Neuronal stem cell (in vitro differentiated cells): ENCODE data around the gene OLFM1.
A peak's percentile ranks its signal among the peaks of the same experiment; 100 is the strongest.
"Not testable (repeated sequence)": the region's sequence is repeated elsewhere in the genome, so short reads cannot be mapped to it uniquely, and the experiment has no call there.

ENCODE experiments used
- DNase-seq: peaks from one replicate; pipeline ENCODE4 v3.0.0-alpha.2; 2013; ENCODE audit warnings: low spot score
- H2AFZ ChIP-seq: one replicate; pipeline ENCODE4 v1.6.1; 2013; ENCODE audit warnings: mild to moderate bottlenecking, low read length, inconsistent platforms
- H2AK5ac ChIP-seq: 2 replicates; pipeline ENCODE4 v1.6.1; 2013; ENCODE audit warnings: low read depth, mild to moderate bottlenecking, inconsistent platforms, low read length, moderate library complexity, mixed read lengths
- H2BK120ac ChIP-seq: 2 replicates; pipeline ENCODE4 v1.6.1; 2013; ENCODE audit warnings: low read depth, mild to moderate bottlenecking, inconsistent platforms, low read length, moderate library complexity, mixed read lengths
- H2BK12ac ChIP-seq: one replicate; pipeline ENCODE4 v1.6.1; 2013; ENCODE audit warnings: low read length, inconsistent platforms
- H2BK15ac ChIP-seq: 2 replicates; pipeline ENCODE4 v1.6.1; 2013; ENCODE audit warnings: mild to moderate bottlenecking, low read length, inconsistent platforms, mixed read lengths
- H2BK5ac ChIP-seq: one replicate; pipeline ENCODE4 v1.6.1; 2013; ENCODE audit warnings: inconsistent platforms, mild to moderate bottlenecking, low read length, moderate library complexity
- H3K14ac ChIP-seq: one replicate; pipeline ENCODE4 v1.6.1; 2013; ENCODE audit warnings: low read length, inconsistent platforms
- H3K18ac ChIP-seq: 2 replicates; pipeline ENCODE4 v1.6.1; 2013; ENCODE audit warnings: low read length, inconsistent platforms
- H3K23ac ChIP-seq: 2 replicates; pipeline ENCODE4 v1.6.1; 2013; ENCODE audit warnings: low read depth, mild to moderate bottlenecking, mixed read lengths, low read length, inconsistent platforms; ENCODE audit not compliant: poor library complexity
- H3K27ac ChIP-seq: replicated peaks from 3 replicates; pipeline ENCODE4 v1.5.1; 2013; ENCODE audit warnings: low read length, inconsistent platforms
- H3K27me3 ChIP-seq, 3 experiments: 2 replicates each; pipeline ENCODE4 v1.6.1; 2013; ENCODE audit warnings: low read length in 3 of 3, mild to moderate bottlenecking in 2 of 3, inconsistent platforms in 1 of 3, low read depth in 1 of 3, mixed read lengths in 1 of 3, moderate library complexity in 1 of 3; ENCODE audit not compliant: control insufficient read depth in 3 of 3, insufficient read depth in 3 of 3
- H3K36me3 ChIP-seq, 2 donors: replicated peaks in 1 of 2; 2 replicates each; pipeline ENCODE4 v1.6.1; 2013; ENCODE audit warnings: low read length in 2 of 2; ENCODE audit not compliant: control insufficient read depth in 2 of 2, insufficient read depth in 2 of 2
- H3K4ac ChIP-seq: 2 replicates; pipeline ENCODE4 v1.6.1; 2013; ENCODE audit warnings: inconsistent platforms, mild to moderate bottlenecking, low read length, moderate library complexity
- H3K4me1 ChIP-seq, 2 donors: 1 replicate in 1 of 2; 2 replicates in 1 of 2; pipeline ENCODE4 v1.6.1; 2013; ENCODE audit warnings: low read length in 2 of 2, low read depth in 1 of 2; ENCODE audit not compliant: control insufficient read depth in 2 of 2, insufficient read depth in 1 of 2
- H3K4me2 ChIP-seq: one replicate; pipeline ENCODE4 v1.6.1; 2013; ENCODE audit warnings: mild to moderate bottlenecking, low read length, inconsistent platforms; ENCODE audit not compliant: insufficient read depth, poor library complexity, severe bottlenecking
- H3K4me3 ChIP-seq, 2 donors: 2 replicates each; pipeline ENCODE4 v1.5.1; 2013; ENCODE audit warnings: low read length in 2 of 2, mild to moderate bottlenecking in 2 of 2, inconsistent platforms in 1 of 2, moderate library complexity in 1 of 2
- H3K79me1 ChIP-seq: one replicate; pipeline ENCODE4 v1.6.1; 2013; ENCODE audit warnings: low read depth, mild to moderate bottlenecking, inconsistent platforms, low read length, moderate library complexity
- H3K9ac ChIP-seq: one replicate; pipeline ENCODE4 v1.6.1; 2013; ENCODE audit warnings: mild to moderate bottlenecking, low read depth, low read length, inconsistent platforms; ENCODE audit not compliant: poor library complexity
- H3K9me3 ChIP-seq, 2 donors: replicated peaks in 1 of 2; 2 replicates each; pipeline versions ENCODE3 to v1.6.1; 2013; ENCODE audit warnings: low read length in 2 of 2, mild to moderate bottlenecking in 2 of 2, inconsistent platforms in 1 of 2, low read depth in 1 of 2, mixed read lengths in 1 of 2, moderate library complexity in 1 of 2; ENCODE audit not compliant: control insufficient read depth in 2 of 2, insufficient read depth in 1 of 2
- H4K8ac ChIP-seq: one replicate; pipeline ENCODE4 v1.6.1; 2013; ENCODE audit warnings: low read depth, mild to moderate bottlenecking, inconsistent platforms, low read length, moderate library complexity
- H4K91ac ChIP-seq: one replicate; pipeline ENCODE4 v1.6.1; 2013; ENCODE audit warnings: low read length, low read depth, mild to moderate bottlenecking, inconsistent platforms; ENCODE audit not compliant: poor library complexity
- WGBS, 2 donors: extraction: QIAGEN DNeasy Blood & Tissue Kit; methylation state at CpG; one replicate each; pipeline ENCODE4 v1.1.7; 2013; ENCODE audit warnings: missing lambda C conversion rate in 2 of 2, mixed read lengths in 1 of 2; ENCODE audit not compliant: insufficient read length in 2 of 2, insufficient replicate concordance in 1 of 2; ENCODE audit errors: extremely low coverage in 2 of 2; 5-methylcytosine and 5-hydroxymethylcytosine counted together

Gene OLFM1

GRCh38 chr9:135060461-135061116 lies 26.9 kb upstream of the OLFM1 start:
- H3K23ac ChIP-seq, result no peak overlapping the region
- no peak overlapping the region for H4K91ac ChIP-seq
- no peak overlapping the region for H2AK5ac ChIP-seq
- no peaks in the 10 kb centered on the region for H3K4me1 ChIP-seq
- H3K18ac ChIP-seq, result peak overlapping the region; percentile 18
- no peaks in the 10 kb centered on the region for H3K79me1 ChIP-seq
- no peak overlapping the region for H3K4me3 ChIP-seq
- no peak overlapping the region for H2BK15ac ChIP-seq
- no peak for DNase-seq
- no peak overlapping the region for H3K9ac ChIP-seq
- H3K27me3 ChIP-seq, result peaks cover 0 to 11% (median 0%) of the 10 kb centered on the region in 3 experiments
- no peak overlapping the region for H3K4me2 ChIP-seq
- no peak overlapping the region for H4K8ac ChIP-seq
- H3K36me3 ChIP-seq, result no peaks in the 10 kb centered on the region
- WGBS, 2 donors, result no CpG with 5 or more reads among the region's 5 CpGs
- H3K14ac ChIP-seq, result no peak overlapping the region
- no peak overlapping the region for H3K27ac ChIP-seq
- no peak overlapping the region for H2BK12ac ChIP-seq
- H2BK120ac ChIP-seq, result no peak overlapping the region
- H2AFZ ChIP-seq, result no peak overlapping the region
- H3K9me3 ChIP-seq, result peaks cover 0 to 10% of the 10 kb centered on the region in 2 donors
- no peak overlapping the region for H2BK5ac ChIP-seq
- no peak overlapping the region for H3K4ac ChIP-seq

DNA sequence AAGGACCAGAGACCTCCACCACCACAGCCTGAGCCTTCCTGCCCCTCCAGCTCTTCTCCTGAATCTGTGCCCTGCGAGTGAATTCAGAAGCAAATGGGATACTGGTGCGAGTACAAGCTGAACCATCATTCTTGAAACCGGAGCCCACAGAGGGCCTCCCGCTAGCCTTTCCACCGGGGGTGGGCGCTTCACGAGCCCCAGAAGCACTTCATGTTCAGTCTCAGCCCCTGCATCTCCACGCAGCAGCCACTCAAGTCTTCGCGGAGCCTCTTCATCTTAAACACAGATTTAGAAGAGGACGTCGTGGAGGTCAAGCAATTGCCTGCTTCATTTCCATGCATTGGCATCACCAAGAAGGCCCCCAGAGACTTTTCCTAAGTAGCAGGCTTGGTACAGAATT lies 26.0 kb upstream of the OLFM1 start:
- WGBS, 2 donors, result no CpG with 5 or more reads among the region's 12 CpGs
- Histone ChIP-seq H2BK120ac (no peak overlapping the region), H3K27me3 (peaks cover 0 to 10% (median 0%) of the 10 kb centered on the region in 3 experiments), H4K8ac (no peak overlapping the region), H3K4me3 (no peak overlapping the region), H3K4ac (no peak overlapping the region), H2BK15ac (no peak overlapping the region), H2BK5ac (no peak overlapping the region), H4K91ac (no peak overlapping the region), H3K14ac (no peak overlapping the region), H3K36me3 (no peaks in the 10 kb centered on the region), H3K79me1 (no peaks in the 10 kb centered on the region), H3K4me1 (no peaks in the 10 kb centered on the region), H2AFZ (no peak overlapping the region), H3K9me3 (peaks cover 0 to 10% of the 10 kb centered on the region in 2 donors), H3K9ac (no peak overlapping the region), H3K27ac (no peak overlapping the region), H3K4me2 (no peak overlapping the region), H3K23ac (no peak overlapping the region), H2AK5ac (no peak overlapping the region), H2BK12ac (no peak overlapping the region), H3K18ac (no peak overlapping the region)
- no peak for DNase-seq

GRCh38 chr9:135062254-135062653 lies 25.2 kb upstream of the OLFM1 start:
- Histone ChIP-seq H3K36me3 (no peaks in the 10 kb centered on the region), H2BK5ac (no peak overlapping the region), H3K18ac (no peak overlapping the region), H3K23ac (no peak overlapping the region), H2BK120ac (no peak overlapping the region), H2AK5ac (no peak overlapping the region), H4K8ac (no peak overlapping the region), H3K79me1 (no peaks in the 10 kb centered on the region), H3K9me3 (peaks cover 0 to 10% of the 10 kb centered on the region in 2 donors), H3K27me3 (peaks cover 0 to 7% (median 0%) of the 10 kb centered on the region in 3 experiments), H3K4me2 (no peak overlapping the region), H3K4me3 (no peak overlapping the region), H2BK15ac (no peak overlapping the region), H4K91ac (no peak overlapping the region), H3K27ac (no peak overlapping the region), H3K14ac (no peak overlapping the region), H3K9ac (no peak overlapping the region), H2BK12ac (no peak overlapping the region), H2AFZ (no peak overlapping the region), H3K4me1 (no peaks in the 10 kb centered on the region), H3K4ac (no peak overlapping the region)
- WGBS, 2 donors, result no CpG with 5 or more reads among the region's 5 CpGs
- no peak for DNase-seq

GRCh38 chr9:135063466-135063865 lies 24.0 kb upstream of the OLFM1 start:
- not testable (repeated sequence) for H3K27me3 ChIP-seq, H3K79me1 ChIP-seq, H2AK5ac ChIP-seq, H3K23ac ChIP-seq, H2BK5ac ChIP-seq, H3K9ac ChIP-seq, H3K14ac ChIP-seq, H2BK15ac ChIP-seq, H3K18ac ChIP-seq, H2AFZ ChIP-seq, H2BK12ac ChIP-seq, H3K4me3 ChIP-seq, H4K91ac ChIP-seq, H4K8ac ChIP-seq, H3K27ac ChIP-seq, H3K4ac ChIP-seq, H2BK120ac ChIP-seq, H3K4me1 ChIP-seq, H3K36me3 ChIP-seq, DNase-seq, H3K4me2 ChIP-seq
- no CpG with 5 or more reads among the region's 4 CpGs for WGBS, 2 donors
- peaks cover 0 to 10% of the 10 kb centered on the region in 2 donors for H3K9me3 ChIP-seq
